GM12892 (cell line): ENCODE data around the gene DOK4.

Source experiments
- POLR2A ChIP-seq: IDR thresholded peaks from 2 replicates; pipeline ENCODE4 v1.6.1; 2011; ENCODE audit warnings: low read depth, low read length, control low read depth
- POLR2AphosphoS5 ChIP-seq: IDR thresholded peaks from 2 replicates; pipeline ENCODE4 v1.6.1; 2011; ENCODE audit warnings: low read depth, low read length, control low read depth

GRCh38 chr16:57522960-57523359 lies 36.7 kb upstream of the DOK4 start:
- TF ChIP-seq POLR2A (no peak), POLR2AphosphoS5 (no peak)
